ENCODE measurements around the gene RBL2.

DNA sequence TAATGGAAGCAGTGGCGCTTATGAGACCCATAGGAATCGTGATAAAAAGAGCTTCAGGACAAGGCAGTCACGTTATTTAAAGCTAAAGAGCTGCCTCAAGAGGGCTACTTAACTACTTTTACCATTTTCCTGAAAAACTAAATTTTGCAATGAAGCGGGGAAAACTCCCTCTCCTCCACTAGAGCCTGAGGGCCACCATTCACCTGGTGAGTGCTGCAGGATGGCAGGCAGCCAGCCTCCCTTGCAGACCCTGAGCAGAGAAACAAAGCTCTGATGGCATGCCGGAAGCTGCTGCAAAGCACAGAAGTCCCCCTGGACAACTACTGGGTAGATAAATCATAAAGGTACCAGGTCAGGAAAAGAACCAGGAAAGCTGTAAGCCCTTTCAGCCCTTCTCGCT, 60.4 kb downstream of the RBL2 start:
- TF ChIP-seq GATA2 (IDR thresholded peaks at IDR 0.05; ENCODE audit: low read depth, low read length) (no peak), GATA3 (IDR thresholded peaks at IDR 0.05; ENCODE audit: low read depth, low read length) (no peak)

All from SH-SY5Y (cell line).